MM.1S (cell line): Measurements from ENCODE around the gene KLK8.
"Not testable (repeated sequence)": the region's sequence is repeated elsewhere in the genome, so short reads cannot be mapped to it uniquely, and the experiment has no call there.

Experiments
- CTCF ChIP-seq: fragments of 300-600 bp; sonication (generic); IDR thresholded peaks from 2 replicates; pipeline ENCODE4 v1.5.1; 2016; ENCODE audit warnings: antibody characterized with exemption, low read length, mixed read lengths
- EZH2 ChIP-seq: fragments of 300-600 bp; sonication (generic); optimal IDR thresholded peaks from 2 replicates; pipeline ENCODE3; 2017; ENCODE audit warnings: low read depth, mild to moderate bottlenecking, antibody characterized with exemption, low read length, mixed read lengths
- EZH2phosphoT487 ChIP-seq: fragments of 300-600 bp; sonication (generic); IDR thresholded peaks from 2 replicates; pipeline ENCODE4 v1.6.1; 2018; ENCODE audit warnings: antibody characterized with exemption, low read length

GRCh38 chr19:50984416-50984815, 17.0 kb downstream of the KLK8 start:
- not testable (repeated sequence) for TF ChIP-seq CTCF, EZH2phosphoT487, EZH2
